Inferior parietal cortex (tissue), 1 donor: Measurements from ENCODE around the gene SLC9A5.

Experiments
- DNase-seq: peaks from one replicate; pipeline ENCODE4 v3.0.0-alpha.2; 2016; ENCODE audit errors: extremely low spot score

Gene SLC9A5

GRCh38 chr16:67238806-67239470 is 9.8 kb upstream of the SLC9A5 start:
- DNase-seq = no peak

GRCh38 chr16:67240506-67240905 is 8.3 kb upstream of the SLC9A5 start:
- no peak for DNase-seq

GRCh38 chr16:67241008-67241900 is 7.5 kb upstream of the SLC9A5 start:
- no peak for DNase-seq

GRCh38 chr16:67242138-67242730 is 6.5 kb upstream of the SLC9A5 start:
- DNase-seq = no peak

GRCh38 chr16:67243481-67243880 is 5.3 kb upstream of the SLC9A5 start:
- DNase-seq = no peak

- no peak for DNase-seq
Measured at GRCh38 chr16:67244387-67245185, 4.2 kb upstream of the SLC9A5 start.

- no peak for DNase-seq
Measured at GRCh38 chr16:67245186-67245585, 3.6 kb upstream of the SLC9A5 start.

GRCh38 chr16:67245674-67246080 is 3.1 kb upstream of the SLC9A5 start:
- no peak for DNase-seq

- DNase-seq = no peak
Measured at GRCh38 chr16:67246081-67246755, 2.6 kb upstream of the SLC9A5 start.

- no peak for DNase-seq
Measured at GRCh38 chr16:67246756-67247191, 2.0 kb upstream of the SLC9A5 start.

GRCh38 chr16:67247192-67248072 is 1.3 kb upstream of the SLC9A5 start, which contains the start of gene FHOD1:
Gene FHOD1, minus strand, starts transcription at chr16:67247481. Its CDS starts 71 bp downstream, at chr16:67247410.
- DNase-seq = peak; percentile 88

- no peak for DNase-seq
Measured at GRCh38 chr16:67248073-67248400, 742 bp upstream of the SLC9A5 start.

- DNase-seq = no peak
Measured at GRCh38 chr16:67249178-67250044, 632 bp downstream of the SLC9A5 start.

GRCh38 chr16:67250045-67250327 is 1.2 kb downstream of the SLC9A5 start:
- DNase-seq = no peak

- no peak for DNase-seq
Measured at GRCh38 chr16:67252609-67253497, 4.1 kb downstream of the SLC9A5 start.

GRCh38 chr16:67254801-67255552 is 6.2 kb downstream of the SLC9A5 start:
- DNase-seq = no peak

- DNase-seq = no peak
Measured at GRCh38 chr16:67255553-67256221, 6.9 kb downstream of the SLC9A5 start.
